Stimulated activated CD4-positive, alpha-beta T cell treated with anti-CD3 and anti-CD28 coated beads, Interleukin-4, amount 100 ng/mL, for 48 hours (primary cell): ENCODE measurements around the gene RNF224.
"Not testable (repeated sequence)": the region's sequence is repeated elsewhere in the genome, so short reads cannot be mapped to it uniquely, and the experiment has no call there.

ENCODE experiments used
- DNase-seq, 2 donors: peaks; one replicate each; pipeline ENCODE4 v3.0.0-alpha.2; 2020; ENCODE audit warnings: low read depth in 2 of 2

Gene RNF224

DNA sequence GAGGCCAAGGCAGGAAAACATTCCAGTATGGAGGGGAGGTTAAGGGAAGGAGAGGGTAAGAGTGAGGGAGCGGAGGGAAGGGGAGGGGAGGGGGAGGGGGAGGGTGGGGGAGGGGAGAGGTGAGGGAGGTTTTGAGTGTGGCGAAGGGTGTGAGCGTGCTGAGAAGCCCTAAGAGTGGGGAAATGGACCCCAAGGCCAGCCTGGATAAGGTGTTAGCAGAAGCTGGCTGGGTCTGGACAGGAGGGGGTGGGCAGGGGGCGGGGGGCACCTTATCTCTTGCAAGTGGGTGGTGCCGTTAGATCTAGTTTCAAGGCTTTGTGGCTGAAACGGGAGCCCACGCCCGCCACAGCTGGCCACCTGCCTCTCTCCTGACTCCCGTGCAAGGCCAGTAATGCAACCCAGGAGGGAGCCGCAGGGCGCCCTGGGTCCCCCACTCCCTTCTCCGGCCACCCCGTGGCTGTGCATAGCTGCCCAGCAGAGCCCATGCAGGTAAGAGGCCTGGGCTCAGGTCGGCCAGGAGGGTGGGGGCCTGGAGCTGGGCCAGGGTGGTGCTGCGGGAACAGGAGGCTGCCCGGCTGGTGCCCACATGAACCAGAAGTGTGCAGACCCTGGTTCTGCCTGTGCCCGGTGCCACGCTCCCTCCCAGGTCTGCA is 677 bp downstream of the RNF224 start:
- no peak for DNase-seq

DNA sequence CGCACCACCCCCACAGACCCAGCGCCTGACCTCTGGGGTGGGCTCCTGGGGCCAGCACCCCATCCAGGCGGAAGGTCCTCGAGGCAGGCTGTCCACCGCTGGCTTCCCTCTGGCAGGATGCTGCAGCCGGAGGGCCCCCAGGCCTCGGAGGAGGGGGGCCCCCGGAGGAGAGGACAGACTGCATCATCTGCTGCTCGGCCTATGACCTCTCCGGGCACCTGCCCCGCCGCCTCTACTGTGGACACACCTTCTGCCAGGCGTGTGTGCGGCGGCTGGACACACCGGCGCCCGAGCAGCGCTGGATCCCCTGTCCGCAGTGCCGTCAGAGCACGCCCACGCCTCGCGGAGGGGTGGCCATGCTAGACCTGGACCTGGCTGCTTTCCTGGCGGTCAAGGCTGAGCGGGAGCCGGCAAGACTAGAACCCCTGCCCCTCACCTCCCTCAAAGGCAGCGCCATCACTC is 1.2 kb downstream of the RNF224 start:
- DNase-seq, result no peak

DNA sequence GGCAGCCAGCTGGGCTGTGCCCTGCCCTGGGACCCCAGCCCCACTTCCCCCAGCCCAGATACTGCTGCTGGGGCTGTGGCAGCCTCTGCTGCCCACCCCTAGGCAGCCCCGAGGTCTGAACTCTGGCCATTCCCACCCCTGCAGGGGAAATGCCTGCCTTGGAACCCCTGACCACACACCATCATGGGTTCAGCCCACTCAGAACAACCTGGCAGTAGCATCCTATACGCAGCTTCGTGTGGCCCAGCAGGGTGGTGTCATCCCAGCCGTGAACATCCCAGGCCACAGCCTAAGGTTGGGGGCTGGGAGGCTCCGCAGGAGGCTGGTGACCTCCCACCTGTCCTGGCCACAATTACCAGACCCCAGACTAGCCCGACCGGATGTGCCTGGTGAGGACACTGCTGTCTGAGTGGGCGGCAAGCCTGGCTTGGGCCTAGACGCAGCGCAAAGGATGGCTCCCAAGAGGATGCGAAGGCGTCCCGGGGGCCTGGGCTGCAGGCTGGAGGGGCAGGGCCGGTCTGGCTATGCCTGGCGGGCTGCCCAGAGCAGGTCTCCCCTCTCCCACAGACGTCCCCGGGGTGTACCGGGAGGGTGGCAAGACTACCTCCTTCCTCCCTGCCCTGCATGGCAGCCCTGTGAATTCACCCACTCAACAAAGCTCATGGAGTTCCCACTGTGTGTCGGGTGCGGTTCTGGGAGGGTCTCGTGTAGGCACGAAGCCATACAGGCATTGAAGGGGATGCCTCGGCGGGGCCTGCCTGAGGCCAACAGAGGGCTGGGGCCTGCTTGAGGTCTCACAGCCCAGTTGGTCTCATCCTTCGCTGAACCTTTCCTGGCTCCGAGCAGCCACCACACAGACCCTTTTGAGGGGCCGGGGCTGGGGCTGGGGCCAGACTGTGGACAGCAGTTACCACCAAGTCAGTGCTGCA is 1.9 kb downstream of the RNF224 start:
- DNase-seq, result no peak

DNA sequence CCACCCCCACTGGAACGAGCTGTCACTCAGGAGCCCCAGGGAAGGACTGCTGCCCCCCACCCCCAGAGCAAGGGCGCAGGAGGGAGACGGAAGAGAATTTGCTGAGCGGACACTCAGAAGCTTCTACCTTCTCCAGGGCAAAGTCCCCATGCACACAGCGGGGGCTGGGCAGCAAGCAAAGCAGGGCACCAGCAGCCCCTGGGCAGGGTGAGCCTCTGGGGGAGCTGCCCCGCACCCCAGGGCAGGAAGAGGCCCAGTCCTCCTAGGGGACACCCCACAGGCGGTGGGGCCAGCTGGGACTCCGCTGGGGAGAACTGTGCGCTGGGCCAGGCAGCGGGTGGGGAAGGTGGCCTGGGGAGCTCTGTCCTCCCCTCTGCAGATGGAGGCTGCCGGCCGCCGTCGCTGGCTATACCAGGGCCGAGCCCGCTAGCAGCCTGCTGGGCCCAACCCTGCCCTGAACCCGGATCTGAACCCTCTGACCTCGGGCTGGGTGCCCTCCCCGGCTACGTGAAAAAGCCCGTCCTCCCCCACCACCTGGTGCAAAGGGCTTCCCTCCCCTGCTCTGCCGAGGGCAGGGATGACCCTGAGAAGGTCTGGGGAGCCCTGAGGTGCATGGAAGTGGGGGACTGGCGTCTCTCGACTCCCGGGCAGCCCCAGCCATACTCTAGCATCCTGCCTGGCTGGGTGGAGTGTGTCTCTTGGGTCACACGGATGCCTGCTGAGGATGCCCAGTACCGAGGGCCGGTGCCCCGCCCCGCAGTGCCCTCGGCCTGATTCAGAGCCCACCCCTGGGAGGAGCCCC is 2.8 kb downstream of the RNF224 start:
- DNase-seq, result no peak

DNA sequence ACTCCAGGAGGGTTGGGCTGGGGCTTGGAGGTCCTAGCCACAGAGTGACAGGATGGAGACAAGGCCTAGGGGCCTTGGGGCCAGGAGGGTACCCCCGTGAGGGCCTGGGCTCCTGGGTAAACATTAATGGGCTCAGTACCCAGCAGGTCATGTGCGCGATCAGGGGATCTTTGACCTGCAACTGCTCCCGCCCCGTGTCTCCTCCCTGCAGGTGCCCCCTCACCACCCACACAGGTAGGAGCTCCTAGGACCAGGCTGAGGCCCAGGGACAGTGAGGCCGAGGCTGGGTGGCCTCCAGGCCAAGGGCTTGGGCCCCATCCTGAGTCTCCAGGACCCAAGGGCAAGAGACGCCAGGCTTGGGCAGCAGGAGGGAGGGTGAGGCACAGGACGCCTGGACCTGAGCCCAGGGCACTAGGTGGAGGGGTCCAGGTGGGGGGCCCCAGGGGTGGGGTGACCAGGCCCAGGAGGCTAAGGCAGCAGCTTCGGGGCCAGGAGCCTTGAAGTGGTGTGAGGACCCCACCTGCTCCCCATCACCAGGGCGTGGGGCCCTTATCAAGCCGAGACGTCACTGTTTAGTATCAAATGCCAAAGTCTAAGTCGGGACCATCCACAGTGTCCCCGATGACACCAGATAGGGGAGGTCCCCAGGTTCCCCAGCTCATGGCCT is 3.5 kb downstream of the RNF224 start, which contains the start of gene SLC34A3:
SLC34A3 (plus strand) TSS at position 197 of the 667 bp plus-strand sequence. CDS start 802 bp downstream, outside the sequence.
- DNase-seq, result no peak

DNA sequence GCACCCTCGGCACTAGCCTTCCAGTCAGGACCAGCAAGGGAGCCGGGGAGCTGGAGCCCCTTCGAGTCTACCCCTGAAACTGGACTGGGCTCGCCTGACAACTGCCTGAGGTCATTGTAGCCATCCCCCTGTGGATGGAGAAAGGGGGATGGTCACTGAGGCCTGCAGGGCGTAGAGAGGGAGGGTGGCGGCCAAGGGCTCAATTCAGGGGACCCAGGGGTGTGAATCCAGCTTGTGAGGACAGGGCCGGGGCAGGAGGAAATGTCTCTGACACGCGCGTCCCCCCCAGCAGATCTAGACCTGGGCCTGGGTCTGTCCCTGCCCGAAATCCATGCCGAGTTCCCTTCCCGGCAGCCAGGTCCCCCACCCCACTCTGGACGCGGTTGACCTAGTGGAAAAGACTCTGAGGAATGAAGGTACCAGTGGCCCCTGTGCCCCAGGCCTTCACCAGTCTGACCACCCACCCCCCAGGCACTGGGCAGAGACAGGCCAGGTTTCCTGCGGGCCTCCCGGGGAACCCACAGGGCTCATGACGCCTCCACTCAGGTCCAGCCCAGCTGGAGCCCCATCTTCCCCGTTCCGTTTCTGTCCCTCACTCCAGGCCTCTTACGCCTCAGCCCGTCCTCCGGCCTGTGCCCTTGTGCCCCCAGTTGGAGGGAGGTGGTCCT is 4.2 kb downstream of the RNF224 start:
- DNase-seq, result no peak

DNA sequence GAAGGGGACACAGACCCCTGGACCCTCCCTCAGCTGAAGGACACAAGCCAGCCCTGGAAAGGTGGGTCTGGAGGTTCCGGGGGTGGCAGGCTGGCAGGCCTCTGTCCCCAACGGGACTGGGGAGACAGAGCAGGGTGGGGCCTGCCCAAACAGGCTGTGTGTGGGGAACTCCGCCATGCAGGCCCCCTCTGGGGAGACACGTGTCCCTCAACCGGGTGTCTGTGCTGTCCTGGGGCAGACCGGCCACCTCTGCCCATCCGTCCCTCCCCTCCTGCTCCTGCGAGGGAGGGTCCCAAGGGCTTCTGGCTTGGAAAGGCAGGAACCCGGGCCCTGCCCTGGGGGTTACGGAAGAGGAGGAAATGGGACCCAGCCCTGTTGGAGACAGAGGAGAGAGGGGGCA is 4.8 kb downstream of the RNF224 start:
- no peak for DNase-seq

DNA sequence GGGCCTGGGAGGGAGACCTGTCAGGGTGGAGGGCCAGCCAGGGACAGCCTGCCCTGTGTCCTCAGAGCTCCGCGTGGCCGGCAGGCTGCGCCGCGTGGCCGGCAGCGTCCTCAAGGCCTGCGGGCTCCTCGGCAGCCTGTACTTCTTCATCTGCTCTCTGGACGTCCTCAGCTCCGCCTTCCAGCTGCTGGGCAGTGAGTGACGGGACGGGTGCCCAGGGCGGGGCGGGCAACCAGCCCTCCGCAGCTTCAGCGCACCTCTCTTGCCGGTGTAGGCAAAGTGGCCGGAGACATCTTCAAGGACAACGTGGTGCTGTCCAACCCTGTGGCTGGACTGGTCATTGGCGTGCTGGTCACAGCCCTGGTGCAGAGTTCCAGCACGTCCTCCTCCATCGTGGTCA is 5.2 kb downstream of the RNF224 start:
- DNase-seq, result no peak

DNA sequence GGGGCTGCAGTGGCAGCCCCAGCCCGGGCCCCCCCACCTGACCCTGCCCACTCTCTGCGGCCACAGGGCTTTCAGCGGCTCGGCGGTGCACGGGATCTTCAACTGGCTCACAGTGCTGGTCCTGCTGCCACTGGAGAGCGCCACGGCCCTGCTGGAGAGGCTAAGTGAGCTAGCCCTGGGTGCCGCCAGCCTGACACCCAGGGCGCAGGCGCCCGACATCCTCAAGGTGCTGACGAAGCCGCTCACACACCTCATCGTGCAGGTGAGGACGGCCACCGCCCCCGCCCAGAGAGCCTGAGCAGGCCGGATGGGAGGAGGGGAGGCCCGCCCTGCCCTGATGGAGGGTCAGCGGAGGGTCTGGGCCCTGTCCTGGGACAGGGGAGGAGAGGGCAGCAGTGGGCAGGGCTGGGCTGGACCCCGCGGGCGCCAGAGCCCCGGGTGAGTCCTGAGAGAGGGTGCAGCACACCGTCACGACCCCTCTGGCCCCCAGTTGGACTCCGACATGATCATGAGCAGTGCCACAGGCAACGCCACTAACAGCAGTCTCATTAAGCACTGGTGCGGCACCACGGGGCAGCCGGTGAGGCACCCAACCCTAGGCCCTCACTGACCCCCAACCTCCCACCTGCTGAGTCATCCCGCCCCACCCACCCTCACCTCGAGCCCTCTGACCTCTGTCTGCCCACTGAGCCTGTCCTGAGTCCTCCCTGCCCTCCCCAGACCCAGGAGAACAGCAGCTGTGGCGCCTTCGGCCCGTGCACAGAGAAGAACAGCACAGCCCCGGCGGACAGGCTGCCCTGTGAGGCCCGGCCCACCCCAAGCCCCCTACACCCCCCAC is 6.1 kb downstream of the RNF224 start:
- DNase-seq, result no peak

DNA sequence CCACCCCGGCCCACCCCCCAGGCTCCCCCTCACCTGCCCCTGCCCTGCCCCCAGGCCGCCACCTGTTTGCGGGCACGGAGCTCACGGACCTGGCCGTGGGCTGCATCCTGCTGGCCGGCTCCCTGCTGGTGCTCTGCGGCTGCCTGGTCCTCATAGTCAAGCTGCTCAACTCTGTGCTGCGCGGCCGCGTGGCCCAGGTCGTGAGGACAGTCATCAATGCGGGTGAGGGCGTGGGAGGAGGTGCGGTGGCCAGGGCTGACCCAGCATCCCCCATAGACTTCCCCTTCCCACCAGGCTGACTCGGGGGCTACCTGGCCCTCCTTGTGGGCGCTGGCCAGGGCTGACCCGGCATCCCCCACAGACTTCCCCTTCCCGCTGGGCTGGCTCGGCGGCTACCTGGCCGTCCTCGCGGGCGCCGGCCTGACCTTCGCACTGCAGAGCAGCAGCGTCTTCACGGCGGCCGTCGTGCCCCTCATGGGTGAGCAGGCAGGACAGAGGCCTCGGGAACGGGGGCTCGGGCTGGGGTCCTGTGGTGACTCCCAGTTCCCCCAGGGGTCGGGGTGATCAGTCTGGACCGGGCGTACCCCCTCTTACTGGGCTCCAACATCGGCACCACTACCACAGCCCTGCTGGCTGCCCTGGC is 6.9 kb downstream of the RNF224 start:
- DNase-seq, result no peak

DNA sequence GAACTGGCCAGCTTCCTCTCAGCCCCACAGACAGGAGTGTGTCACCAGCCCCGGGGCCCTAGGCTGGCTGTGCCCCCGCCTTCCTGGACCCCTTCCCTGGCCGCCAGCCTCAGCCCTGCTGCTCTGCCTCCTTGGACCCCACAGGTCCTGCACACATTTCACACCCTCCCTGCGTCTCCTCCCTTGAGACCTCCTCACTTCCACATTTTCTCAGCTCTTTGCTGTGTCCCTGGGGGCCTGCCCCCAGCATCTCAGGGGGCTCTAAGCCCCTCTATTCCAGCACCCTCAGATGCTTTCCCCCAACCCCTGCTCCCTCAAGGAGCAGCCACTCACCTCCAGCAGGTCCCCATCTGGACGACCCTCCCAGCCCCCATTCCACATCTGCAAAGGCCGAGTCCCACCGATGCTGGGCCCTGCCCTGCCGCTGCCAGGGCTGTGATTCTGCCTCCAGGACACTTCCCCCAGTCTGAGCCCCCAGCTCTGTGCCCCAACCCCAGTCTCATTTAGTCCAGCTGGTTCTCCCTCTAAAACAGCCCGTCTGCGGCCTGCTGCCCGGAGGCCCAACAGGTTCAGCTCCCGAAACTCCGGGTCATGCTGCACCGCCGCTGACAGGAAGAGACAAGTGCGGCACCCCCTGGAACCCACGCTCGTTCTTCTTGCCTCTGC is 7.6 kb downstream of the RNF224 start:
- no peak for DNase-seq

DNA sequence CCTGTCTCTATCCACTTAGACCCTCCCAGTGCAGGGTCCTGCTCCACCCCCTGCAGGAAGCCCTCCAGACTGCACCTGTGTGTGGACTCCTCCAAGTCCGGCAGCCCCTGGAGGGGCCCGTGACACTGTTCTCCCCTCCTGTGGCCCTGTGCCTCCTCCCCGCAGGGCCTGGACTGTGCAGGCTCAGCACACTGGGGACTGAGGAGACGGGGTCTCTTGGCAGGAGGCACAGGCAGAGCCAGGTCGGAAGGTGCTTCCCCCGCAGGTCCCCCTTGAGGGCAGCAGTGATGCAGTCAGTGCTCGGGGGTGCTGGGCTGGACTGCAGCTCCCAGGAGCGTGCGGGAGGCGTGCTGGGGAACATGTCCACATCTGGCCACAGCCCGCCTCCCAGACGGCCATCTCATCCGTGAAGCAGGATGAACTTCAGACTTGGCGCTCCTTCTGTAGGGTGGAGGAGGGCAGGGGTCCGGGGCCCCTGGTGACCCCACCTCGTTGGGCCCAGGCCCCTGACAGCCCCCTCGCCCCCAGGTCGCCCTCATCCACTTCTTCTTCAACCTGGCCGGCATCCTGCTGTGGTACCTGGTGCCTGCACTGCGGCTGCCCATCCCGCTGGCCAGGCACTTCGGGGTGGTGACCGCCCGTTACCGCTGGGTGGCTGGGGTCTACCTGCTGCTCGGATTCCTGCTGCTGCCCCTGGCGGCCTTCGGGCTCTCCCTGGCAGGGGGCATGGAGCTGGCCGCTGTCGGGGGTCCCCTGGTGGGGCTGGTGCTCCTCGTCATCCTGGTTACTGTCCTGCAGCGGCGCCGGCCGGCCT is 8.3 kb downstream of the RNF224 start:
- DNase-seq, result no peak

DNA sequence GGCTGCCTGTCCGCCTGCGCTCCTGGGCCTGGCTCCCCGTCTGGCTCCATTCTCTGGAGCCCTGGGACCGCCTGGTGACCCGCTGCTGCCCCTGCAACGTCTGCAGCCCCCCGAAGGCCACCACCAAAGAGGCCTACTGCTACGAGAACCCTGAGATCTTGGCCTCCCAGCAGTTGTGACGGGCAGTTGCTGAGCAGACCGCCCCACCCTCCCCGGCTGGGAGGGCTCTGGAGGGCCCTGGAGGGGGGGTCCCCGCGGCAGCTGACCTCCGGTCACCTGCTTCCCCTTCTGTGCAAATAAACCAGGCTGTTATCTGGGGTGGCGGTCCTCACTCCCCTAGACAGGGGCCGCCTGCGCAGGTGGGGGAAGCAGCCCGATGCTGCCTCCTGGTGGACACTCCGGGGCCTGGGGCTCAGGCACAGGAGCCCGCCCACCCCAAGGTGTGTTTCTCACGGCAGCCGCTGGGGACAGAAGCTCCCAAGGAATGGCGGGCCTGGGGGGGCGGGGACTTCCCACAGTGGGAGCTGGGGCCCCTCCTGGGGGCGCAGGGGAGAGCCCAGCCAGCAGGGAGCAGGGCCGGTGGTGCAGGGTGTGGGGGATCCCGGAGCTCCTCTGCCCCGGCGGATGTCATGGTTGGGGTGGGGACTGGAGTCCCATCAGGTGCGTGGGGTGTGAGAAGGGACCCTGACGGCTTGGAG is 9.1 kb downstream of the RNF224 start:
- DNase-seq, result peak; percentile 89 to 92

DNA sequence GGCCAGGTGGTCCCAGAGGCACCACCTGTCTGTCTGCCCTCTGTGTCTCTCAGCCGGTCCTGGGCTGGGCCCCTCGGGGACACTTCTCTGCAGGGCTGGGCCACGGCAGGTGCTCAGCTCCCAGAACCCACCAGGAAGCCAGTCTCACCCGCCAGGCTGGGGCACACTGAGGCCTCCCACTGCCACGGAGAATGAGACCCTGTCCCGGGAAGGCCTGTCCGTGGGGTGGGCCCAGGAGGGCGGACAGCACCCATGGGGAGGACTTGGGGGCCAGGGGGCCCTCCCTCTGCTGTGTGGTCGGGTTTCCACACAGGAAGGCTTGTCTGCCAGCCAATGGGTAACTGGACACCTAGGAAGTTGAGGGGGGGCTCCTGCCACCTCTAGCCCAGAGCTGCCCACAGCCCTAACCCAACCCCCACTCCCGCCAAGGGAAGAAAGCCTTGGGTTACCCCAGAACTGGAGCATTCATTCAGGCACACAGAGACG is 9.7 kb downstream of the RNF224 start:
- no peak for DNase-seq

DNA sequence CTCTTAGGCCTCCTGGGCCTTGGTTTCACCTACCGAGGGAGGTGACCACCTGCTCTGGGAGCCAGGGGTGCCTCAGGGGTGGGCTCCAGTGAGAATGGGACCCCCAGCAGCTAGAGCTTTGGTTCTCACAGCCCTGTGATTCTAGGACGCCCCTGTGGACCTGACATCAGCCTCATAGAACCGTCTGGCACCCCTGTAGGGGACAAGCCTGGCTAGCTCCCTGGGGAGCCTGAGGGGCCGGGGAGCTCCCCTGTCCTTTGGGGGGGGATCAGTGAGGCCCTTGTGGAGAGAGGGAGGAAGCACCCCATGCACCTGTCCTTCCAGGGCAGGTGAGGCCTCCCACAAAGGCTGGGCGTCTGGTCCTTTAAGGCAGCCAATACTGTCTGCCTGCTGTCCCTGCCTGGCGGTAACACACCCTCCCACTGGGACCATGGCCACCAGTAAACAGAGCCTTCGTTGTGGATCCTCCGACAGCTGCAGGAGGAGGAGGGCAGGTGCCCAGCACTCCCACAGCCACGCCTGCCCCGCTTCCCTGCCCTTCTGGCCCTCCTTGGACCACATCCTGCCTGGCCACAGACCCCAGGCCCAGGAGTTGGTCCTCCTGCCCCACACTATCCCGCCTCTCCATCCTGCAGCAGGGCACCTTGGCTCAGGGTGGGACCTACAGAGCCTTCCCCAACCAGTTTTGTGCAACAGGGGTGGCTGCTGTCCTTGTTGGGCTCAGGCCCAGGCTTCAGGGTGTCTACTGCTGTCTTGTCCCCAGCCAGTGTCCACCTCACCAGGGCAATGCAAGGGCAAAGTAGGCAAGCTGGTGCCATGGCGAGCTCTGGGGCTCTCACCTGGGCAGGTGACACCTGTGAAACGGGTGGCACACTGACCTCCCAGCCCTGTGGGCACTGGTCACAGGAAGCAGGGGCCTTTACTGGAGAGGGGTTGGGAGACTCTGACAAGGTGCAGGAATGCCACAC is 10.7 kb downstream of the RNF224 start:
- no peak for DNase-seq

DNA sequence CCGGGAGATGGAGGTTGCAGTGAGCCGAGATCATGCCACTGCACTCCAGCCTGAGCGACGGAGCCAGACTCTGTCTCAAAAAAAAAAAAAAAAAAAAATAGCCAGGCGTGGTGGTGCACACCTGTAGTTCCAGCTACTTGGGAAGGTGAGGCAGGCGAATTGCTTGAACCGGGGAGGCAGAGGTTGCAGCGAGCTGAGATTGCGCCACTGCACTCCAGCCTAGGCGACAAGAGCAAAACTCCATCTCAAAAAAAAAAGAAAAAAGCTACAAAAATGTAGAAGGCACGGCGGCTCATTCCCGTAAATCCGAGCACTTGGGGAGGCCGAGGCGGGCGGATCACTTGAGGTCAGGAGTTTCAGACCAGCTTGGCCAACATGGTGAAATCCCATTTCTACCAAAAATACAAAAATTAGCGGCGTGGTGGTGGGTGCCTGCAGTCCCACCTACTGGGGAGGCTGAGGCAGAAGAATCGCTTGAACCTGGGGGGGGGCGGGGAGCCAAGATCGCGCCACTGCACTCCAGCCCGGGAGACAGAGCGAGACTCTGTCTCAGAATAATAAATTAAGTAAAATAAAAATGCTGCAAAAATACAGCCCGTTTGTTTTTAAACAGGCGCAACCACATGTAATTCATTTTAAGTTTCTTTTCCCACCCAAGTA is 12.4 kb downstream of the RNF224 start:
- DNase-seq, result not testable (repeated sequence)
